ENCODE data around the gene MYRF.

GRCh38 chr11:61779666-61780525, 27.5 kb downstream of the MYRF start:
- TF ChIP-seq CTCF (IDR thresholded peaks at IDR 0.05; ENCODE audit: insufficient read depth, low read length) (no peak), SPI1 (IDR thresholded peaks at IDR 0.05; ENCODE audit: borderline replicate concordance, low read depth) (no peak), REST (IDR thresholded peaks at IDR 0.05; ENCODE audit: insufficient replicate concordance, low read depth) (no peak), GABPA (IDR thresholded peaks at IDR 0.05; ENCODE audit: low read depth) (no peak)

Data from HL-60 (cell line).